DMS53 treated with DMSO at 0.1 percent for 48 hours (cell line): ENCODE results near the gene TOMM40L.

Experiments used
- DNase-seq: peaks from one replicate; lab custom pipeline; 2025; ENCODE audit not compliant: unreplicated experiment; lab: John Stamatoyannopoulos, UW

Gene TOMM40L

GRCh38 chr1:161225534-161226319 is at the start of gene TOMM40L:
Gene TOMM40L, plus strand, starts transcription at chr1:161226060. Its CDS starts 430 bp downstream, at chr1:161226490.
- peak; percentile 97 for DNase-seq

GRCh38 chr1:161176468-161177111 is 49.3 kb upstream of the TOMM40L start:
- DNase-seq: no peak

GRCh38 chr1:161177112-161177935 is 48.5 kb upstream of the TOMM40L start, which contains the start of gene B4GALT3:
Gene B4GALT3, minus strand, starts transcription at chr1:161177507. Its CDS starts 1,447 bp downstream, at chr1:161176060.
- peak; percentile 86 for DNase-seq

- no peak for DNase-seq
These were observed 48.0 kb upstream of the TOMM40L start for GRCh38 chr1:161177936-161178244.

- DNase-seq: no peak
These were observed 46.2 kb upstream of the TOMM40L start for GRCh38 chr1:161179698-161180097.

- DNase-seq: no peak
These were observed 45.2 kb upstream of the TOMM40L start for GRCh38 chr1:161180639-161181038.

- DNase-seq: no peak
These were observed 43.6 kb upstream of the TOMM40L start for GRCh38 chr1:161182214-161182613.

- DNase-seq: no peak
These were observed 40.6 kb upstream of the TOMM40L start for GRCh38 chr1:161185282-161185682.

- no peak for DNase-seq
These were observed 40.0 kb upstream of the TOMM40L start for GRCh38 chr1:161185732-161186311.

- DNase-seq: no peak
These were observed 38.5 kb upstream of the TOMM40L start for GRCh38 chr1:161187311-161187710.

GRCh38 chr1:161188381-161188780 is 37.5 kb upstream of the TOMM40L start:
- DNase-seq: no peak

- no peak for DNase-seq
These were observed 36.8 kb upstream of the TOMM40L start for GRCh38 chr1:161189036-161189435.

GRCh38 chr1:161190962-161191521 is 34.8 kb upstream of the TOMM40L start:
- no peak for DNase-seq

- no peak for DNase-seq
These were observed 33.9 kb upstream of the TOMM40L start for GRCh38 chr1:161191971-161192370.

GRCh38 chr1:161192476-161193465 is 33.1 kb upstream of the TOMM40L start:
- DNase-seq: peak; percentile 65

- no peak for DNase-seq
These were observed 32.2 kb upstream of the TOMM40L start for GRCh38 chr1:161193561-161194235.

- no peak for DNase-seq
These were observed 30.7 kb upstream of the TOMM40L start for GRCh38 chr1:161195171-161195570.

GRCh38 chr1:161196111-161196510 is 29.7 kb upstream of the TOMM40L start:
- DNase-seq: no peak
